ENCODE data around the gene SHISA6.

SHISA6 gene

DNA sequence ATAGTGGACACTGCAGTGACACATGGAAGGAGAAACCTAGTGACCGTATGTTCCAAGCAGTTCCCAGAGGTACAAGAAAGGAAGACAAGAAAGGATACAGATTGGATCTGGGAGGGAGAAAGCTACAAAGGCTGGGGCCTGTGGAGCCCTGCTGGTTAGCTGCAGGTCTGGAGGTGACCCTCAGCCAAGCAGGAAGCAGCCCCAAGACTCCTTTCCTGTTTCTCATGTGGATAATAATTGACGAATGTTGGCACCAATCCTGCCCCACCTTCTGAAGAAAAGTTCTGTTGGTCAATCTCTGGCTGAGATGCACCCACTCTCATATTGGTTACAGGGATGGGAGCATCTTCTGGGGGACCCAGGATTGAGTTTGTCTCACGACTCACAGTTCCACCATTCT lies 99.8 kb downstream of the SHISA6 start:
- H3K4me2 ChIP-seq (ENCODE audit: low read length, poor library complexity, severe bottlenecking) = no peak overlapping the region
- H2BK5ac ChIP-seq (ENCODE audit: low read depth, low read length, poor library complexity, severe bottlenecking) = no peak overlapping the region
- H3K4me1 ChIP-seq (ENCODE audit: control insufficient read depth, insufficient read depth, low read depth, low read length) = no peaks in the 10 kb centered on the region
- H3K27ac ChIP-seq (ENCODE audit: low read length, poor library complexity, severe bottlenecking) = no peak overlapping the region
- H4K8ac ChIP-seq (ENCODE audit: low read length) = no peak overlapping the region
- no peak overlapping the region for H2BK120ac ChIP-seq (ENCODE audit: low read depth, low read length)
- no peak overlapping the region for H2AFZ ChIP-seq (ENCODE audit: low read depth, low read length)
- no peak overlapping the region for H2BK12ac ChIP-seq (ENCODE audit: low read length in 2 of 2)
- no peaks in the 10 kb centered on the region for H3K36me3 ChIP-seq (ENCODE audit: control insufficient read depth in 1 of 2, insufficient read depth in 2 of 2, low read depth in 1 of 2, low read length in 2 of 2)
- no peak overlapping the region for H3K14ac ChIP-seq (ENCODE audit: low read length in 2 of 2)
- H4K91ac ChIP-seq (ENCODE audit: low read length) = no peak overlapping the region
- no peak overlapping the region for H3K9ac ChIP-seq (ENCODE audit: low read length)
- H3K27me3 ChIP-seq (ENCODE audit: control insufficient read depth in 1 of 2, insufficient read depth in 1 of 2, low read length in 2 of 2) = no peaks in the 10 kb centered on the region
- H3K23ac ChIP-seq (ENCODE audit: low read length in 2 of 2) = no peak overlapping the region
- no peak overlapping the region for H3K4ac ChIP-seq (ENCODE audit: low read depth in 1 of 2, low read length in 2 of 2)
- WGBS = 81% methylated on average over 3 of the region's 3 CpGs
- H3K9me3 ChIP-seq (ENCODE audit: control insufficient read depth, low read length) = no peaks in the 10 kb centered on the region
- no peak for DNase-seq
- H2AK5ac ChIP-seq (ENCODE audit: low read length, severe bottlenecking) = no peak overlapping the region
- H3K4me3 ChIP-seq (ENCODE audit: insufficient read depth in 1 of 2, low read depth in 1 of 2, low read length in 2 of 2) = no peak overlapping the region
- no peak overlapping the region for H3K18ac ChIP-seq (ENCODE audit: low read depth in 1 of 2, low read length in 2 of 2)
- no peak overlapping the region for H2BK15ac ChIP-seq (ENCODE audit: low read depth, poor library complexity, severe bottlenecking)
- H3K79me1 ChIP-seq (replicated peaks; ENCODE audit: low read length, poor library complexity, severe bottlenecking) = no peaks in the 10 kb centered on the region

DNA sequence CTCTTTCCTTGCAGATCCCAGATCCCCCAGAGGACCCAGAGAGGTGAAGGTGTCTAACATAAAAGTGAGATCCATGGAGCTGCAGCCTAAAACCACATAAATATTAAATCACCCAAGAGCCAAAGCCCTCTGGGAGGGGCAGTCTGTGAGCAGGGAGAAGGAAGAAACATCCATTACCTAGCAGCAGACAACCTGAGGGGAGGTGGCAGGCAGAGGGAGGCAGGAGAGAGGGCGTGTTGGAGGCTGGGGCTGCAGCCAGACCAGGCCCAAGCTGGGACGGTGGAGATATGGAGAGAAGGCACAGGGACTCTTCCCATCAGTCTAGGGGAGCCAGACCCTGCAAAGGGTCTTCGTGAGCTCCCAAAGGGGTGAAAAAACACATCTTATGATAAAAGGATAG lies 101.1 kb downstream of the SHISA6 start:
- H3K14ac ChIP-seq (ENCODE audit: low read length in 2 of 2) = no peak overlapping the region
- H3K27me3 ChIP-seq (ENCODE audit: control insufficient read depth in 1 of 2, insufficient read depth in 1 of 2, low read length in 2 of 2) = no peaks in the 10 kb centered on the region
- H3K9ac ChIP-seq (ENCODE audit: low read length) = no peak overlapping the region
- no peak overlapping the region for H2AFZ ChIP-seq (ENCODE audit: low read depth, low read length)
- no peak overlapping the region for H3K4me2 ChIP-seq (ENCODE audit: low read length, poor library complexity, severe bottlenecking)
- no peaks in the 10 kb centered on the region for H3K9me3 ChIP-seq (ENCODE audit: control insufficient read depth, low read length)
- H2AK5ac ChIP-seq (ENCODE audit: low read length, severe bottlenecking) = no peak overlapping the region
- no peak overlapping the region for H3K23ac ChIP-seq (ENCODE audit: low read length in 2 of 2)
- no peak overlapping the region for H4K8ac ChIP-seq (ENCODE audit: low read length)
- no peak overlapping the region for H2BK15ac ChIP-seq (ENCODE audit: low read depth, poor library complexity, severe bottlenecking)
- no peak for DNase-seq
- no peaks in the 10 kb centered on the region for H3K36me3 ChIP-seq (ENCODE audit: control insufficient read depth in 1 of 2, insufficient read depth in 2 of 2, low read depth in 1 of 2, low read length in 2 of 2)
- no peak overlapping the region for H3K18ac ChIP-seq (ENCODE audit: low read depth in 1 of 2, low read length in 2 of 2)
- no peak overlapping the region for H2BK120ac ChIP-seq (ENCODE audit: low read depth, low read length)
- H3K4me3 ChIP-seq (ENCODE audit: insufficient read depth in 1 of 2, low read depth in 1 of 2, low read length in 2 of 2) = no peak overlapping the region
- WGBS = 38% methylated on average over 2 of the region's 3 CpGs
- no peaks in the 10 kb centered on the region for H3K4me1 ChIP-seq (ENCODE audit: control insufficient read depth, insufficient read depth, low read depth, low read length)
- no peak overlapping the region for H2BK5ac ChIP-seq (ENCODE audit: low read depth, low read length, poor library complexity, severe bottlenecking)
- no peaks in the 10 kb centered on the region for H3K79me1 ChIP-seq (replicated peaks; ENCODE audit: low read length, poor library complexity, severe bottlenecking)
- no peak overlapping the region for H3K4ac ChIP-seq (ENCODE audit: low read depth in 1 of 2, low read length in 2 of 2)
- no peak overlapping the region for H4K91ac ChIP-seq (ENCODE audit: low read length)
- no peak overlapping the region for H2BK12ac ChIP-seq (ENCODE audit: low read length in 2 of 2)
- no peak overlapping the region for H3K27ac ChIP-seq (ENCODE audit: low read length, poor library complexity, severe bottlenecking)

DNA sequence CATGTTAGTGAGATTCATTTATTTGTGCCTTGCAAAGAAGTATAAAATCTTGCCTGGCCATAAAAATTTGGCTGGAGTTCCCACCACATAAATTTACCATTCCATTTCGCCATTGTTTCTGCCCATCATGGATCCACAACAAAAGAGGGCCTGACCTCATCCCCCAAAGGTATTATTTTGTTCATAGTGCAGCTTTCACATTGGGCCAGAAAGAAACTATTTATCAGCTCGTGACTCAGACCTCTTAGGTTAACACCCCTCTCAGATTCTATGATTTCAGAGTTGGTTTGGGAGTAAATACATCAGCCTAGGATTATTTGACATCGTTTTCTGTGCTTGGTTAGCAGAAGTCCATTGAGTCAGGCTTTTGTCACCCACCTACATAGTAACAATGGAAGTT lies 108.1 kb downstream of the SHISA6 start:
- Histone ChIP-seq H3K4me3 (ENCODE audit: insufficient read depth in 1 of 2, low read depth in 1 of 2, low read length in 2 of 2) (no peak overlapping the region), H3K23ac (ENCODE audit: low read length in 2 of 2) (no peak overlapping the region), H4K91ac (ENCODE audit: low read length) (no peak overlapping the region), H3K27me3 (ENCODE audit: control insufficient read depth in 1 of 2, insufficient read depth in 1 of 2, low read length in 2 of 2) (no peaks in the 10 kb centered on the region), H2BK15ac (ENCODE audit: low read depth, poor library complexity, severe bottlenecking) (no peak overlapping the region), H3K36me3 (ENCODE audit: control insufficient read depth in 1 of 2, insufficient read depth in 2 of 2, low read depth in 1 of 2, low read length in 2 of 2) (no peaks in the 10 kb centered on the region), H2AK5ac (ENCODE audit: low read length, severe bottlenecking) (no peak overlapping the region), H2BK120ac (ENCODE audit: low read depth, low read length) (no peak overlapping the region), H3K4ac (ENCODE audit: low read depth in 1 of 2, low read length in 2 of 2) (no peak overlapping the region), H3K18ac (ENCODE audit: low read depth in 1 of 2, low read length in 2 of 2) (no peak overlapping the region), H2AFZ (ENCODE audit: low read depth, low read length) (no peak overlapping the region), H2BK5ac (ENCODE audit: low read depth, low read length, poor library complexity, severe bottlenecking) (no peak overlapping the region), H3K27ac (ENCODE audit: low read length, poor library complexity, severe bottlenecking) (no peak overlapping the region), H3K4me2 (ENCODE audit: low read length, poor library complexity, severe bottlenecking) (no peak overlapping the region), H3K9me3 (ENCODE audit: control insufficient read depth, low read length) (no peaks in the 10 kb centered on the region), H2BK12ac (ENCODE audit: low read length in 2 of 2) (no peak overlapping the region), H3K9ac (ENCODE audit: low read length) (no peak overlapping the region), H3K79me1 (replicated peaks; ENCODE audit: low read length, poor library complexity, severe bottlenecking) (no peaks in the 10 kb centered on the region), H3K14ac (ENCODE audit: low read length in 2 of 2) (no peak overlapping the region), H4K8ac (ENCODE audit: low read length) (no peak overlapping the region), H3K4me1 (ENCODE audit: control insufficient read depth, insufficient read depth, low read depth, low read length) (no peaks in the 10 kb centered on the region)
- no peak for DNase-seq
- 18% methylated on average over 3 of the region's 3 CpGs for WGBS

DNA sequence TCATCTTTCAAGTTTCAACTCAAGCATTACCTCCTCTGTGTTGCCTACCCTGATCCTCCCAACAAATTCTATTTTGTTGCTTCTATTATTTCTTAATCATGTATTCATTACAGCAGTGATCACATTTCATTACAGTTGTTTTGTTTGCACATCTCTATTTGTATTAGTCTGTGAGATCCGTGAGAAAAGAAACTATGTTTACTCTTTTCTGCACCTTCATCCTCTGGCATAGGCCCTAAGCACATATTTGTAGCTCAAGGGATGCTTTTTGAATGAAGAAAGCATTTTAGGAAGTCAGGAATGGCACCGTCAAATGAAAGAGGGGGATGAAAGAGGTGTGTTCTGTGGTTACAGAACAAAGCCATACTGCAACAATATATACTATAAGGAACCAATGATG lies 110.5 kb downstream of the SHISA6 start:
- Histone ChIP-seq H2BK5ac (ENCODE audit: low read depth, low read length, poor library complexity, severe bottlenecking) (no peak overlapping the region), H3K23ac (ENCODE audit: low read length in 2 of 2) (no peak overlapping the region), H3K4ac (ENCODE audit: low read depth in 1 of 2, low read length in 2 of 2) (no peak overlapping the region), H2AFZ (ENCODE audit: low read depth, low read length) (no peak overlapping the region), H3K27me3 (ENCODE audit: control insufficient read depth in 1 of 2, insufficient read depth in 1 of 2, low read length in 2 of 2) (no peaks in the 10 kb centered on the region), H2AK5ac (ENCODE audit: low read length, severe bottlenecking) (no peak overlapping the region), H3K18ac (ENCODE audit: low read depth in 1 of 2, low read length in 2 of 2) (no peak overlapping the region), H2BK120ac (ENCODE audit: low read depth, low read length) (no peak overlapping the region), H3K4me1 (ENCODE audit: control insufficient read depth, insufficient read depth, low read depth, low read length) (no peaks in the 10 kb centered on the region), H3K9ac (ENCODE audit: low read length) (no peak overlapping the region), H3K9me3 (ENCODE audit: control insufficient read depth, low read length) (peaks cover 3% of the 10 kb centered on the region), H3K4me2 (ENCODE audit: low read length, poor library complexity, severe bottlenecking) (no peak overlapping the region), H3K27ac (ENCODE audit: low read length, poor library complexity, severe bottlenecking) (no peak overlapping the region), H3K14ac (ENCODE audit: low read length in 2 of 2) (no peak overlapping the region), H2BK12ac (ENCODE audit: low read length in 2 of 2) (no peak overlapping the region), H4K8ac (ENCODE audit: low read length) (no peak overlapping the region), H3K79me1 (replicated peaks; ENCODE audit: low read length, poor library complexity, severe bottlenecking) (no peaks in the 10 kb centered on the region), H3K4me3 (ENCODE audit: insufficient read depth in 1 of 2, low read depth in 1 of 2, low read length in 2 of 2) (no peak overlapping the region), H3K36me3 (ENCODE audit: control insufficient read depth in 1 of 2, insufficient read depth in 2 of 2, low read depth in 1 of 2, low read length in 2 of 2) (no peaks in the 10 kb centered on the region), H2BK15ac (ENCODE audit: low read depth, poor library complexity, severe bottlenecking) (no peak overlapping the region), H4K91ac (ENCODE audit: low read length) (no peak overlapping the region)
- no peak for DNase-seq
- no CpG with 5 or more reads among the region's 2 CpGs for WGBS
